ENCODE data around the gene LRRC43. TPM values are rescaled to one million over a fixed set of nuclear protein-coding genes. Genes with fewer than 3 reads are reported as not detected.

Gene LRRC43
- total and polyA plus RNA-seq, 2 experiments from 2014 or later = 0.45 TPM; not detected in 1

DNA sequence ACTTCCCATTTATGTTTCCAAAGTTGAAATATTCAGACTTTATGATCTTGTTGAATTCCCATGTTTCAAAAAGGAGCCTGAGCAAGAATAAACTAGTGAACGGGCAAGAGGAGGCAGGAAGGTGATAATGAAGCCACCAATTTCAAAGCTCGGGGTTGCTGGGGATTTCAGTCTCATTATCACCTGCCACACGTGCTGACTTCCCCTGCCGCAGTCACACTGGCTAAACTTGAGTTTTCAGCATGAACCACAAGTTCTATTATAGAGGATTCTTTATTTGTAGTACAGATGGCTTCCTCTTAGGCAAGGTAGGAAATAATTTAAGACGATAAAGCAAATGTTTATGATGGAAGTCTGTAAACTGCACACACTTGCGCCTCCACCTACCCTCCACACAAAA lies 61.0 kb downstream of the LRRC43 start (continued):
- TF ChIP-seq, protein P1, sequence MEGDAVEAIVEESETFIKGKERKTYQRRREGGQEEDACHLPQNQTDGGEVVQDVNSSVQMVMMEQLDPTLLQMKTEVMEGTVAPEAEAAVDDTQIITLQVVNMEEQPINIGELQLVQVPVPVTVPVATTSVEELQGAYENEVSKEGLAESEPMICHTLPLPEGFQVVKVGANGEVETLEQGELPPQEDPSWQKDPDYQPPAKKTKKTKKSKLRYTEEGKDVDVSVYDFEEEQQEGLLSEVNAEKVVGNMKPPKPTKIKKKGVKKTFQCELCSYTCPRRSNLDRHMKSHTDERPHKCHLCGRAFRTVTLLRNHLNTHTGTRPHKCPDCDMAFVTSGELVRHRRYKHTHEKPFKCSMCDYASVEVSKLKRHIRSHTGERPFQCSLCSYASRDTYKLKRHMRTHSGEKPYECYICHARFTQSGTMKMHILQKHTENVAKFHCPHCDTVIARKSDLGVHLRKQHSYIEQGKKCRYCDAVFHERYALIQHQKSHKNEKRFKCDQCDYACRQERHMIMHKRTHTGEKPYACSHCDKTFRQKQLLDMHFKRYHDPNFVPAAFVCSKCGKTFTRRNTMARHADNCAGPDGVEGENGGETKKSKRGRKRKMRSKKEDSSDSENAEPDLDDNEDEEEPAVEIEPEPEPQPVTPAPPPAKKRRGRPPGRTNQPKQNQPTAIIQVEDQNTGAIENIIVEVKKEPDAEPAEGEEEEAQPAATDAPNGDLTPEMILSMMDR (conservative IDR thresholded peaks at IDR 0.05; ENCODE audit: low read depth in 2 of 2) = no peak

DNA sequence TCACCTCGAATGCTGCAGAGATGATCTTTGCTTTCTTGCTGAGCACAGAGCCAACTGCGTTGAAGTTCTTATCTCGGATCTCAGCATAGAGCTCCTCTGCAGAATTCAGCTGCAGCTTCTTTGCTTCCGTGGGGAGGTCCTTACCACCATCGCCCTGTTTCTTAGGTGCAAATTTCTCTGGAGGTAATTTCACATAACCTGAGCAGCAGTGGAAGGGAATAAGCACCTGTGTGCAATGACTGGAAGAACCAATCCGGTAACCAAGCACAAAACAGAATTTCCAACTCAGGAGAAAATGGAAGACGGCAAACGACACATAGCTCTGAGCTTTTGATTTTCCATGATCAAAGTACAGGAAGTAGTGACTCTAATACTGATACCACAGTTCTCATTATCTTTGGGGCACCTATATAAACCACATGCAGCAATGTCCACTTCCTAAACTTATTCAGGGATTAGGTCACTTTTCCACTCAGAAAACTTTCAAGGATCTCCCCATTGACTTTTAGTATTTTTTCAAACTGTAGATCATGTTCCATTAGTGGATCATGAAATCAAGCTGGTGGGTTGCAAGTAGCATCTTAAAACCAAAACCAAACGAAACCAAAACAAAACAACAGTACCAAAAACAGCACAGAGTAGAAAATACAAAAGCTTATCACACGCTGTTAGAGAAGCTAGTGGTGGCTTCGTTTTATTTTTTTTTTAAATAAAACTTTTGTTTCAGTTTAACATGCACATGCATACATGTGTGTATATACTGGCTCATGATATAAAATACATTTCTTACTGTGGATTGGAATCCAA lies 61.8 kb downstream of the LRRC43 start:
- no peak overlapping the region for H2AFZ ChIP-seq
- H4K20me1 ChIP-seq (replicated peaks; ENCODE audit: insufficient read depth) = no peaks in the 10 kb centered on the region; the same call in 1 of the 2 replicates
- H3K79me2 ChIP-seq (replicated peaks; ENCODE audit: insufficient read depth) = no peaks in the 10 kb centered on the region; the same call in 1 of the 2 replicates
- DNase-seq (ENCODE audit: low spot score) (no peak), ATAC-seq (no peak)
- Mint-ChIP-seq H3K27ac (no peak overlapping the region), H3K36me3 (ENCODE audit: low read depth) (peaks cover 21% of the 10 kb centered on the region), H3K4me1 (no peaks in the 10 kb centered on the region), H3K4me3 (no peak overlapping the region), H3K27me3 (ENCODE audit: insufficient read depth, low read depth, poor library complexity) (peaks cover 3% of the 10 kb centered on the region), H3K9me3 (no peaks in the 10 kb centered on the region; the same call in 2 of the 3 replicates)
- no peaks in the 10 kb centered on the region for H3K27me3 ChIP-seq (ENCODE audit: insufficient read depth)
- H3F3A ChIP-seq (replicated peaks; ENCODE audit: low read depth) = no peaks in the 10 kb centered on the region
- H3K36me3 ChIP-seq (ENCODE audit: insufficient read depth) = peaks cover 3% of the 10 kb centered on the region; the same call in 1 of the 2 replicates
- H3K27ac ChIP-seq (ENCODE audit: low read depth) = no peak overlapping the region
- no peak overlapping the region for H3K4me2 ChIP-seq
- no peaks in the 10 kb centered on the region for H3K4me1 ChIP-seq (ENCODE audit: insufficient read depth)
- no peak for TF ChIP-seq STAT1 (IDR thresholded peaks at IDR 0.05; ENCODE audit: unreplicated experiment)
- no peak for TF ChIP-seq JUNB (IDR thresholded peaks at IDR 0.05; ENCODE audit: unreplicated experiment)
- TF ChIP-seq EZH2 (IDR thresholded peaks at IDR 0.05; ENCODE audit: low read depth, unreplicated experiment) = no peak
- TF ChIP-seq NANOG (IDR thresholded peaks at IDR 0.05; ENCODE audit: borderline replicate concordance) = no peak
- TF ChIP-seq, protein P2, sequence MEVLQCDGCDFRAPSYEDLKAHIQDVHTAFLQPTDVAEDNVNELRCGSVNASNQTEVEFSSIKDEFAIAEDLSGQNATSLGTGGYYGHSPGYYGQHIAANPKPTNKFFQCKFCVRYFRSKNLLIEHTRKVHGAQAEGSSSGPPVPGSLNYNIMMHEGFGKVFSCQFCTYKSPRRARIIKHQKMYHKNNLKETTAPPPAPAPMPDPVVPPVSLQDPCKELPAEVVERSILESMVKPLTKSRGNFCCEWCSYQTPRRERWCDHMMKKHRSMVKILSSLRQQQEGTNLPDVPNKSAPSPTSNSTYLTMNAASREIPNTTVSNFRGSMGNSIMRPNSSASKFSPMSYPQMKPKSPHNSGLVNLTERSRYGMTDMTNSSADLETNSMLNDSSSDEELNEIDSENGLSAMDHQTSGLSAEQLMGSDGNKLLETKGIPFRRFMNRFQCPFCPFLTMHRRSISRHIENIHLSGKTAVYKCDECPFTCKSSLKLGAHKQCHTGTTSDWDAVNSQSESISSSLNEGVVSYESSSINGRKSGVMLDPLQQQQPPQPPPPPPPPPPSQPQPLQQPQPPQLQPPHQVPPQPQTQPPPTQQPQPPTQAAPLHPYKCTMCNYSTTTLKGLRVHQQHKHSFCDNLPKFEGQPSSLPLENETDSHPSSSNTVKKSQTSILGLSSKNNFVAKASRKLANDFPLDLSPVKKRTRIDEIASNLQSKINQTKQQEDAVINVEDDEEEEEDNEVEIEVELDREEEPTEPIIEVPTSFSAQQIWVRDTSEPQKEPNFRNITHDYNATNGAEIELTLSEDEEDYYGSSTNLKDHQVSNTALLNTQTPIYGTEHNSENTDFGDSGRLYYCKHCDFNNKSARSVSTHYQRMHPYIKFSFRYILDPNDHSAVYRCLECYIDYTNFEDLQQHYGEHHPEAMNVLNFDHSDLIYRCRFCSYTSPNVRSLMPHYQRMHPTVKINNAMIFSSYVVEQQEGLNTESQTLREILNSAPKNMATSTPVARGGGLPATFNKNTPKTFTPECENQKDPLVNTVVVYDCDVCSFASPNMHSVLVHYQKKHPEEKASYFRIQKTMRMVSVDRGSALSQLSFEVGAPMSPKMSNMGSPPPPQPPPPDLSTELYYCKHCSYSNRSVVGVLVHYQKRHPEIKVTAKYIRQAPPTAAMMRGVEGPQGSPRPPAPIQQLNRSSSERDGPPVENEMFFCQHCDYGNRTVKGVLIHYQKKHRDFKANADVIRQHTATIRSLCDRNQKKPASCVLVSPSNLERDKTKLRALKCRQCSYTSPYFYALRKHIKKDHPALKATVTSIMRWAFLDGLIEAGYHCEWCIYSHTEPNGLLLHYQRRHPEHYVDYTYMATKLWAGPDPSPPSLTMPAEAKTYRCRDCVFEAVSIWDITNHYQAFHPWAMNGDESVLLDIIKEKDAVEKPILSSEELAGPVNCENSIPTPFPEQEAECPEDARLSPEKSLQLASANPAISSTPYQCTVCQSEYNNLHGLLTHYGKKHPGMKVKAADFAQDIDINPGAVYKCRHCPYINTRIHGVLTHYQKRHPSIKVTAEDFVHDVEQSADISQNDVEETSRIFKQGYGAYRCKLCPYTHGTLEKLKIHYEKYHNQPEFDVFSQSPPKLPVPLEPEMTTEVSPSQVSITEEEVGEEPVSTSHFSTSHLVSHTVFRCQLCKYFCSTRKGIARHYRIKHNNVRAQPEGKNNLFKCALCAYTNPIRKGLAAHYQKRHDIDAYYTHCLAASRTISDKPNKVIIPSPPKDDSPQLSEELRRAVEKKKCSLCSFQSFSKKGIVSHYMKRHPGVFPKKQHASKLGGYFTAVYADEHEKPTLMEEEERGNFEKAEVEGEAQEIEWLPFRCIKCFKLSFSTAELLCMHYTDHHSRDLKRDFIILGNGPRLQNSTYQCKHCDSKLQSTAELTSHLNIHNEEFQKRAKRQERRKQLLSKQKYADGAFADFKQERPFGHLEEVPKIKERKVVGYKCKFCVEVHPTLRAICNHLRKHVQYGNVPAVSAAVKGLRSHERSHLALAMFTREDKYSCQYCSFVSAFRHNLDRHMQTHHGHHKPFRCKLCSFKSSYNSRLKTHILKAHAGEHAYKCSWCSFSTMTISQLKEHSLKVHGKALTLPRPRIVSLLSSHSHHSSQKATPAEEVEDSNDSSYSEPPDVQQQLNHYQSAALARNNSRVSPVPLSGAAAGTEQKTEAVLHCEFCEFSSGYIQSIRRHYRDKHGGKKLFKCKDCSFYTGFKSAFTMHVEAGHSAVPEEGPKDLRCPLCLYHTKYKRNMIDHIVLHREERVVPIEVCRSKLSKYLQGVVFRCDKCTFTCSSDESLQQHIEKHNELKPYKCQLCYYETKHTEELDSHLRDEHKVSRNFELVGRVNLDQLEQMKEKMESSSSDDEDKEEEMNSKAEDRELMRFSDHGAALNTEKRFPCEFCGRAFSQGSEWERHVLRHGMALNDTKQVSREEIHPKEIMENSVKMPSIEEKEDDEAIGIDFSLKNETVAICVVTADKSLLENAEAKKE (CRISPR knock-in tag; IDR thresholded peaks at IDR 0.05) = no peak
- TF ChIP-seq, protein P3, sequence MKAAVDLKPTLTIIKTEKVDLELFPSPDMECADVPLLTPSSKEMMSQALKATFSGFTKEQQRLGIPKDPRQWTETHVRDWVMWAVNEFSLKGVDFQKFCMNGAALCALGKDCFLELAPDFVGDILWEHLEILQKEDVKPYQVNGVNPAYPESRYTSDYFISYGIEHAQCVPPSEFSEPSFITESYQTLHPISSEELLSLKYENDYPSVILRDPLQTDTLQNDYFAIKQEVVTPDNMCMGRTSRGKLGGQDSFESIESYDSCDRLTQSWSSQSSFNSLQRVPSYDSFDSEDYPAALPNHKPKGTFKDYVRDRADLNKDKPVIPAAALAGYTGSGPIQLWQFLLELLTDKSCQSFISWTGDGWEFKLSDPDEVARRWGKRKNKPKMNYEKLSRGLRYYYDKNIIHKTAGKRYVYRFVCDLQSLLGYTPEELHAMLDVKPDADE (IDR thresholded peaks at IDR 0.05) = no peak
- no peak for TF ChIP-seq ZNF114 (CRISPR knock-in tag; IDR thresholded peaks at IDR 0.05)
- TF ChIP-seq POLR2AphosphoS5 (IDR thresholded peaks at IDR 0.05; ENCODE audit: low read depth) = no peak
- TF ChIP-seq ZNF331 (CRISPR knock-in tag; IDR thresholded peaks at IDR 0.05; ENCODE audit: low read depth) = no peak
- TF ChIP-seq, protein P4, sequence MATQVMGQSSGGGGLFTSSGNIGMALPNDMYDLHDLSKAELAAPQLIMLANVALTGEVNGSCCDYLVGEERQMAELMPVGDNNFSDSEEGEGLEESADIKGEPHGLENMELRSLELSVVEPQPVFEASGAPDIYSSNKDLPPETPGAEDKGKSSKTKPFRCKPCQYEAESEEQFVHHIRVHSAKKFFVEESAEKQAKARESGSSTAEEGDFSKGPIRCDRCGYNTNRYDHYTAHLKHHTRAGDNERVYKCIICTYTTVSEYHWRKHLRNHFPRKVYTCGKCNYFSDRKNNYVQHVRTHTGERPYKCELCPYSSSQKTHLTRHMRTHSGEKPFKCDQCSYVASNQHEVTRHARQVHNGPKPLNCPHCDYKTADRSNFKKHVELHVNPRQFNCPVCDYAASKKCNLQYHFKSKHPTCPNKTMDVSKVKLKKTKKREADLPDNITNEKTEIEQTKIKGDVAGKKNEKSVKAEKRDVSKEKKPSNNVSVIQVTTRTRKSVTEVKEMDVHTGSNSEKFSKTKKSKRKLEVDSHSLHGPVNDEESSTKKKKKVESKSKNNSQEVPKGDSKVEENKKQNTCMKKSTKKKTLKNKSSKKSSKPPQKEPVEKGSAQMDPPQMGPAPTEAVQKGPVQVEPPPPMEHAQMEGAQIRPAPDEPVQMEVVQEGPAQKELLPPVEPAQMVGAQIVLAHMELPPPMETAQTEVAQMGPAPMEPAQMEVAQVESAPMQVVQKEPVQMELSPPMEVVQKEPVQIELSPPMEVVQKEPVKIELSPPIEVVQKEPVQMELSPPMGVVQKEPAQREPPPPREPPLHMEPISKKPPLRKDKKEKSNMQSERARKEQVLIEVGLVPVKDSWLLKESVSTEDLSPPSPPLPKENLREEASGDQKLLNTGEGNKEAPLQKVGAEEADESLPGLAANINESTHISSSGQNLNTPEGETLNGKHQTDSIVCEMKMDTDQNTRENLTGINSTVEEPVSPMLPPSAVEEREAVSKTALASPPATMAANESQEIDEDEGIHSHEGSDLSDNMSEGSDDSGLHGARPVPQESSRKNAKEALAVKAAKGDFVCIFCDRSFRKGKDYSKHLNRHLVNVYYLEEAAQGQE (IDR thresholded peaks at IDR 0.05; ENCODE audit: unreplicated experiment) = no peak
- H3K4me3 ChIP-seq = no peak overlapping the region
- H3K9me2 ChIP-seq (ENCODE audit: insufficient read depth) = no peaks in the 10 kb centered on the region

Data from GM23338 (cell line).